Adrenal gland (tissue), 19 donors: Measurements from ENCODE around the gene CREB3L1. TPM values are rescaled to one million over a fixed set of nuclear protein-coding genes. Genes with fewer than 3 reads are reported as not detected.

Experiments used
- DNase-seq, 7 donors: peaks; one replicate each; pipeline ENCODE4 v3.0.0-alpha.2; 2019 to 2020
- H3K27ac ChIP-seq, 5 donors: fragments of 200-600 bp; sonication (generic) in 4 of 5; 1 replicate in 3 of 5; 2 replicates in 2 of 5; pipeline versions ENCODE4 v1.5.1 to v1.8.0; 2016 to 2020; ENCODE audit warnings: mild to moderate bottlenecking in 1 of 5
- H3K27me3 ChIP-seq: fragments of 200-600 bp; 2 replicates; pipeline ENCODE4 v1.8.0; 2021
- H3K36me3 ChIP-seq, 2 donors: fragments of 200-600 bp; replicated peaks in 1 of 2; 1 replicate in 1 of 2; 2 replicates in 1 of 2; pipeline versions ENCODE4 v1.5.1 to v1.8.0; 2018 to 2022
- H3K4me1 ChIP-seq, 2 donors: fragments of 200-600 bp; replicated peaks in 1 of 2; 1 replicate in 1 of 2; 2 replicates in 1 of 2; pipeline versions ENCODE4 v1.5.1 to v1.8.0; 2018 to 2021
- H3K4me3 ChIP-seq, 4 donors: fragments of 200-600 bp; sonication (generic) in 3 of 4; one replicate each; pipeline ENCODE4 v1.5.1; 2016 to 2018
- H3K9me3 ChIP-seq, 3 donors: fragments of 200-600 bp; sonication (generic) in 1 of 3; replicated peaks in 1 of 3; 1 replicate in 2 of 3; 2 replicates in 1 of 3; pipeline versions ENCODE4 v1.5.1 to v1.8.0; 2016 to 2021
- POLR2A ChIP-seq, 2 donors: fragments of 450-650 bp; IDR thresholded peaks; one replicate each; pipeline ENCODE4 v1.6.1; 2017; ENCODE audit warnings: antibody characterized with exemption in 2 of 2, mild to moderate bottlenecking in 2 of 2, moderate library complexity in 1 of 2
- WGBS, 4 donors: extraction: QIAGEN DNeasy Blood & Tissue Kit in 2 of 4; methylation state at CpG; one replicate each; pipeline versions ENCODE4 v1.1.5 to v1.1.7; 2013 to 2017; 5-methylcytosine and 5-hydroxymethylcytosine counted together
- intact Hi-C, 2 donors: fragments of 100-400 bp; cut with DNase I; formaldehyde crosslinking; loops; one replicate each; pipeline versions ENCODE4 v1.14.1 to v1.15.0; 2022 to 2023
- long read RNA-seq, 10 donors: library from polyadenylated mRNA in 3 of 10; unstranded in 2 of 10; stranded (forward) in 1 of 10; transcript quantifications; one replicate each; pipeline ENCODE4 v2.0.0 and lab custom pipeline, GENCODE V29; 2021 to 2026
- polyA plus RNA-seq, 3 donors: library from polyadenylated mRNA; stranded (reverse); fragments of 200-250 nt in 2 of 3; fragments of 350-450 nt in 1 of 3; fragmentation: Illumina TruSeq in 1 of 3; extraction: RNeasy Lipid Tissue Mini Kit (QIAGEN cat#74804) in 1 of 3; gene quantifications; one replicate each; pipeline ENCODE4 v1.2.3, GENCODE V29; 2013 to 2014
- total RNA-seq, 9 donors: library from RNA; depleted of rRNA in 4 of 9; stranded (reverse); fragments of >200 nt in 4 of 9; fragments of 120-200 nt in 1 of 9; fragmentation: NEBNext Ultra II Directional in 1 of 9; extraction: Animal tissue kit (Norgen Biotek cat#: 25700) in 1 of 9; gene quantifications; one replicate each; pipeline versions ENCODE4 v1.1.0 to v1.2.4, GENCODE V29; 2013 to 2023
- TF ChIP-seq, protein P1 (sequence below), 6 experiments: fragments of 450-650 bp in 4 of 6; fragments of 200-600 bp in 2 of 6; sonication (generic) in 1 of 6; IDR thresholded peaks; 1 replicate in 5 of 6; 2 replicates in 1 of 6; pipeline versions ENCODE4 v1.5.1 to v1.8.0; 2016 to 2021; ENCODE audit warnings: antibody characterized with exemption in 6 of 6, mild to moderate bottlenecking in 2 of 6, moderate library complexity in 1 of 6
- donor health status: healthy with polysubstance abuse.
- donor health status: Bipolar disorder and iron deficiency.
- donor health status: DM: yes; HTN: yes; CAD: no.
- donor health status: DM: no; HTN: no; CAD: no.
- donor health status: DM: no; HTN: no; CAD: no.
- donor health status: DM: yes; HTN: yes; CAD: no.

Gene CREB3L1, protein sequence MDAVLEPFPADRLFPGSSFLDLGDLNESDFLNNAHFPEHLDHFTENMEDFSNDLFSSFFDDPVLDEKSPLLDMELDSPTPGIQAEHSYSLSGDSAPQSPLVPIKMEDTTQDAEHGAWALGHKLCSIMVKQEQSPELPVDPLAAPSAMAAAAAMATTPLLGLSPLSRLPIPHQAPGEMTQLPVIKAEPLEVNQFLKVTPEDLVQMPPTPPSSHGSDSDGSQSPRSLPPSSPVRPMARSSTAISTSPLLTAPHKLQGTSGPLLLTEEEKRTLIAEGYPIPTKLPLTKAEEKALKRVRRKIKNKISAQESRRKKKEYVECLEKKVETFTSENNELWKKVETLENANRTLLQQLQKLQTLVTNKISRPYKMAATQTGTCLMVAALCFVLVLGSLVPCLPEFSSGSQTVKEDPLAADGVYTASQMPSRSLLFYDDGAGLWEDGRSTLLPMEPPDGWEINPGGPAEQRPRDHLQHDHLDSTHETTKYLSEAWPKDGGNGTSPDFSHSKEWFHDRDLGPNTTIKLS
- total RNA-seq (10 to 100 TPM in 7 of 9 donors, 1 to 10 TPM in 2; 5.4 to 31.7 (median 13.3) TPM), polyA plus RNA-seq (10 to 100 TPM; 28.5 to 31.5 (median 29.0) TPM)
- long read RNA-seq, donor 1, partial matches to known transcripts = 0 of 1 reads
- long read RNA-seq, donor 1, other reads (novel, unspliced or antisense) = 0 of 1 reads
- long read RNA-seq, donor 2, transcript CREB3L1-206 (12 exons, 2,687 nt) = major isoform, 5 of 5 reads
- long read RNA-seq, donor 2, partial matches to known transcripts = 0 of 5 reads
- long read RNA-seq, donor 2, other reads (novel, unspliced or antisense) = 0 of 5 reads
- long read RNA-seq, donor 3, partial matches to known transcripts = 0 of 3 reads
- long read RNA-seq, donor 3, other reads (novel, unspliced or antisense) = 0 of 3 reads
- long read RNA-seq, donor 4, partial matches to known transcripts = 2 of 3 reads
- long read RNA-seq, donor 4, other reads (novel, unspliced or antisense) = 1 of 3 reads
- long read RNA-seq, donor 5, transcript CREB3L1-206 (12 exons, 2,687 nt) = major isoform, 10 of 20 reads
- long read RNA-seq, donor 5, partial matches to known transcripts = 6 of 20 reads
- long read RNA-seq, donor 5, other reads (novel, unspliced or antisense) = 4 of 20 reads
- long read RNA-seq, donor 6, partial matches to known transcripts = 2 of 2 reads
- long read RNA-seq, donor 6, other reads (novel, unspliced or antisense) = 0 of 2 reads
- long read RNA-seq, donor 7, partial matches to known transcripts = 0 of 2 reads
- long read RNA-seq, donor 7, other reads (novel, unspliced or antisense) = 0 of 2 reads
- long read RNA-seq, donor 8, transcript CREB3L1-206 (12 exons, 2,687 nt) = major isoform, 7 of 7 reads
- long read RNA-seq, donor 8, partial matches to known transcripts = 0 of 7 reads
- long read RNA-seq, donor 8, other reads (novel, unspliced or antisense) = 0 of 7 reads
- long read RNA-seq, donor 9, partial matches to known transcripts = 0 of 1 reads
- long read RNA-seq, donor 9, other reads (novel, unspliced or antisense) = 0 of 1 reads
- long read RNA-seq, donor 10, transcript CREB3L1-206 (12 exons, 2,687 nt) = major isoform, 9 of 9 reads
- long read RNA-seq, donor 10, partial matches to known transcripts = 0 of 9 reads
- long read RNA-seq, donor 10, other reads (novel, unspliced or antisense) = 0 of 9 reads

DNA sequence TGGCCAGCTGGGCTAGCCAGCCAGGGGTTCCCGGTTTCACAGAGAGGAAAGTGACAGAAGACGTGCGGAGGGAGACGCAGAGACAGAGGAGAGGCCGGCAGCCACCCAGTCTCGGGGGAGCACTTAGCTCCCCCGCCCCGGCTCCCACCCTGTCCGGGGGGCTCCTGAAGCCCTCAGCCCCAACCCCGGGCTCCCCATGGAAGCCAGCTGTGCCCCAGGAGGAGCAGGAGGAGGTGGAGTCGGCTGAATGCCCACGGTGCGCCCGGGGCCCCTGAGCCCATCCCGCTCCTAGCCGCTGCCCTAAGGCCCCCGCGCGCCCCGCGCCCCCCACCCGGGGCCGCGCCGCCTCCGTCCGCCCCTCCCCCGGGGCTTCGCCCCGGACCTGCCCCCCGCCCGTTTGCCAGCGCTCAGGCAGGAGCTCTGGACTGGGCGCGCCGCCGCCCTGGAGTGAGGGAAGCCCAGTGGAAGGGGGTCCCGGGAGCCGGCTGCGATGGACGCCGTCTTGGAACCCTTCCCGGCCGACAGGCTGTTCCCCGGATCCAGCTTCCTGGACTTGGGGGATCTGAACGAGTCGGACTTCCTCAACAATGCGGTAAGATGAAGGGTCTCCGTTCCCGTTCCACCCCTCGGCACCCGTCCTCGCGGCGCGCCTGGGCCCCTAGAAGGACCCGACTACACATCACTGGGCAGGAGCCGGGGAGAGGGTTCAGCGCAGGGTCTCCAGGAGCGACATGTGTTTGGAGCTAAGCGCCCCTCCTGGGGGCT, at the start of gene CREB3L1:
Gene CREB3L1, plus strand, starts transcription at position 41 of the 765 bp plus-strand sequence. Its CDS starts 450 bp downstream, at position 491.
- DNase-seq = peak in 6 of 7 donors; percentile 23 to 90 (median 80)
- H3K4me3 ChIP-seq = peak within 1 kb of the TSS; percentile 36 to 85 (median 70)
- peaks cover 27 to 44% of the 10 kb centered on the region in 2 donors for H3K4me1 ChIP-seq
- TF ChIP-seq, protein P1, sequence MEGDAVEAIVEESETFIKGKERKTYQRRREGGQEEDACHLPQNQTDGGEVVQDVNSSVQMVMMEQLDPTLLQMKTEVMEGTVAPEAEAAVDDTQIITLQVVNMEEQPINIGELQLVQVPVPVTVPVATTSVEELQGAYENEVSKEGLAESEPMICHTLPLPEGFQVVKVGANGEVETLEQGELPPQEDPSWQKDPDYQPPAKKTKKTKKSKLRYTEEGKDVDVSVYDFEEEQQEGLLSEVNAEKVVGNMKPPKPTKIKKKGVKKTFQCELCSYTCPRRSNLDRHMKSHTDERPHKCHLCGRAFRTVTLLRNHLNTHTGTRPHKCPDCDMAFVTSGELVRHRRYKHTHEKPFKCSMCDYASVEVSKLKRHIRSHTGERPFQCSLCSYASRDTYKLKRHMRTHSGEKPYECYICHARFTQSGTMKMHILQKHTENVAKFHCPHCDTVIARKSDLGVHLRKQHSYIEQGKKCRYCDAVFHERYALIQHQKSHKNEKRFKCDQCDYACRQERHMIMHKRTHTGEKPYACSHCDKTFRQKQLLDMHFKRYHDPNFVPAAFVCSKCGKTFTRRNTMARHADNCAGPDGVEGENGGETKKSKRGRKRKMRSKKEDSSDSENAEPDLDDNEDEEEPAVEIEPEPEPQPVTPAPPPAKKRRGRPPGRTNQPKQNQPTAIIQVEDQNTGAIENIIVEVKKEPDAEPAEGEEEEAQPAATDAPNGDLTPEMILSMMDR (IDR thresholded peaks at IDR 0.05) = no peak
- TF ChIP-seq POLR2A (IDR thresholded peaks at IDR 0.05) = peak in 1 of 2 donors; percentile 81
- WGBS, 4 donors = 0 to 3% (median 1%) methylated on average over 27 to 61 of the region's 61 CpGs
- no peaks in the 10 kb centered on the region for H3K27me3 ChIP-seq
- H3K9me3 ChIP-seq = no peaks in the 10 kb centered on the region
- H3K27ac ChIP-seq = peak within 1 kb of the TSS in 4 of 5 donors; percentile 16 to 85 (median 66)
- H3K36me3 ChIP-seq = no peaks in the 10 kb centered on the region
- intact Hi-C loops = no loop called here

DNA sequence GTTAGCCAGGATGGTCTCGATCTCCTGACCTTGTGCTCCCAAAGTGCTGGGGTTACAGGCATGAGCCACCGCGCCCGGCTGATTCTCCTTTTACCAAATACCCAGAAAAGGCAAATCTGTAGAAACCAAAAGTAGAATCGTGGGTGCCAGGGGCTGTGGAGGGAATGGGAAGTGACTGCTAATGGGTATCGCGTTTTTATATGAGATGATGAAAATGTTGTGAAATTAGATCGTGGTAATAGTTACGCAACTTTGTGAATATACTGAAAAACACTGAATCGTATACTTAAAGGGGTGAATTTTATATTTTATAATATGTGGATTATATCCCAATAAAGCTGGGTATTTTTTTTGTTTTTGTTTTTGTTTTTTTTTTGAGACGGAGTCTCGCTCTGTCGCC, 48.2 kb upstream of the CREB3L1 start:
- Histone ChIP-seq H3K27ac (no peak overlapping the region), H3K27me3 (no peaks in the 10 kb centered on the region), H3K4me1 (no peaks in the 10 kb centered on the region), H3K4me3 (no peak overlapping the region), H3K9me3 (no peaks in the 10 kb centered on the region), H3K36me3 (no peaks in the 10 kb centered on the region)
- DNase-seq = peak in 1 of 7 donors; percentile 41
- TF ChIP-seq POLR2A (IDR thresholded peaks at IDR 0.05) = no peak
- TF ChIP-seq, protein P1 (IDR thresholded peaks at IDR 0.05) = no peak
- intact Hi-C loops = no loop called here
- 81 to 89% (median 85%) methylated on average over 13 of the region's 13 CpGs for WGBS, 4 donors

DNA sequence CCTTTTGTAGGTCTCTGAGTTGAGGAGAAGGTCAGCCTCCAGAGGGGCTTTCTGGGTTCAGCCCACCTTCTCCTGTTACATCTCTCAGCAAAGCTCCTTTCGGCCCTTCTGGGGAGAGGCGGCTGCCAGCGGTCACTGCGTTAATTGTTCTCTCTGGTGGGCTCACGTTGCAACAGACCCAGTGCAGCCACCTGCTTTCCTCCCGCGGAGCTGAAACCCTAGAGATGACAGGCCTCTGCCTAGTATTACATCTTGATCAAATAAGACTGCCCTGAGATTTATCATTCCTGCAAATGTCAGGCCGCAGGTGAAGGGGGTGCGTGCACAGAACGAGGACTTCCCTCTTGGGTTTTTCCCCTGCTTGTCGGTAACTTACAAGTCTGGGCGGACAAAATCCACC, 43.2 kb upstream of the CREB3L1 start:
- peaks cover 12 to 25% of the 10 kb centered on the region in 2 donors for H3K4me1 ChIP-seq
- 81 to 90% (median 84%) methylated on average over 11 to 12 of the region's 12 CpGs for WGBS, 4 donors
- no peaks in the 10 kb centered on the region for H3K27me3 ChIP-seq
- no peaks in the 10 kb centered on the region for H3K9me3 ChIP-seq
- intact Hi-C loops = loop anchor here (5.0 to 10.0 kb wide), 2 partner anchors 107 to 110 kb away; partner anchors contain the start of gene PHF21A (in 1 of the 2)
- no peak overlapping the region for H3K4me3 ChIP-seq
- peak in 1 of 7 donors; percentile 43 for DNase-seq
- H3K36me3 ChIP-seq = no peaks in the 10 kb centered on the region
- no peak overlapping the region for H3K27ac ChIP-seq
- no peak for TF ChIP-seq POLR2A (IDR thresholded peaks at IDR 0.05)
- TF ChIP-seq, protein P1 (IDR thresholded peaks at IDR 0.05) = no peak
